ENCODE data around the gene CASP9. TPM values are rescaled to one million over a fixed set of nuclear protein-coding genes. Genes with fewer than 3 reads are reported as not detected.
"Not testable (repeated sequence)": the region's sequence is repeated elsewhere in the genome, so short reads cannot be mapped to it uniquely, and the experiment has no call there.

Gene CASP9
- total RNA-seq, 4 donors from 2014 or later, result 8.8 to 22.6 (median 15.5) TPM

- H3K9me3 ChIP-seq; intact Hi-C loops (cut with DNase I); DNase-seq; H3K36me3 ChIP-seq; H3K4me3 ChIP-seq; H3K27ac ChIP-seq: not testable (repeated sequence)
- Histone ChIP-seq H3K4me1 (peaks cover 0 to 12% (median 0%) of the 10 kb centered on the region in 3 donors), H3K27me3 (peaks cover 0 to 40% (median 0%) of the 10 kb centered on the region in 4 donors)
- WGBS, 2 donors, result 28 to 86% methylated on average over 1 to 3 of the region's 9 CpGs
Measured at GRCh38 chr1:15469821-15470448, 54.1 kb downstream of the CASP9 start.

GRCh38 chr1:15469361-15469760 lies 54.7 kb downstream of the CASP9 start:
- H3K36me3 ChIP-seq, result no peaks in the 10 kb centered on the region
- DNase-seq, result no peak
- TF ChIP-seq CTCF (IDR thresholded peaks at IDR 0.05) (no peak), POLR2A (IDR thresholded peaks at IDR 0.05) (no peak)
- WGBS, 2 donors, result 30 to 39% methylated on average over 3 of the region's 3 CpGs
- H3K27ac ChIP-seq, result no peak overlapping the region
- H3K4me1 ChIP-seq, result peaks cover 0 to 12% (median 0%) of the 10 kb centered on the region in 3 donors
- intact Hi-C loops (cut with DNase I), result no loop called here
- H3K9me3 ChIP-seq, result no peaks in the 10 kb centered on the region
- H3K27me3 ChIP-seq, result peaks cover 0 to 40% (median 0%) of the 10 kb centered on the region in 4 donors
- H3K4me3 ChIP-seq, result no peak overlapping the region

GRCh38 chr1:15468145-15468544 lies 55.9 kb downstream of the CASP9 start:
- intact Hi-C loops (cut with DNase I), result no loop called here

GRCh38 chr1:15466955-15467625 lies 56.9 kb downstream of the CASP9 start:
- peaks cover 0 to 35% (median 0%) of the 10 kb centered on the region in 4 donors for H3K27me3 ChIP-seq
- H3K4me3 ChIP-seq; H3K27ac ChIP-seq; H3K9me3 ChIP-seq; intact Hi-C loops (cut with DNase I); H3K36me3 ChIP-seq; DNase-seq: not testable (repeated sequence)
- peaks cover 0 to 28% (median 0%) of the 10 kb centered on the region in 3 donors for H3K4me1 ChIP-seq
- WGBS, 2 donors, result 45 to 79% methylated on average over 5 to 22 of the region's 22 CpGs

More at GRCh38 chr1:15468145-15468544, 55.9 kb downstream of the CASP9 start:
- H3K4me1 ChIP-seq, result peaks cover 0 to 24% (median 0%) of the 10 kb centered on the region in 3 donors
- no peaks in the 10 kb centered on the region for H3K36me3 ChIP-seq
- DNase-seq, result no peak
- H3K27me3 ChIP-seq, result peaks cover 0 to 40% (median 0%) of the 10 kb centered on the region in 4 donors
- no peaks in the 10 kb centered on the region for H3K9me3 ChIP-seq
- H3K4me3 ChIP-seq, result no peak overlapping the region
- H3K27ac ChIP-seq, result no peak overlapping the region
- no peak for TF ChIP-seq POLR2A (IDR thresholded peaks at IDR 0.05)

- TF ChIP-seq POLR2A (IDR thresholded peaks at IDR 0.05), result no peak
- no peak overlapping the region for H3K27ac ChIP-seq
- H3K36me3 ChIP-seq, result no peaks in the 10 kb centered on the region
- no peak for DNase-seq
- 87 to 89% methylated on average over 4 to 7 of the region's 7 CpGs for WGBS, 2 donors
- no peaks in the 10 kb centered on the region for H3K9me3 ChIP-seq
- peaks cover 0 to 35% (median 0%) of the 10 kb centered on the region in 4 donors for H3K27me3 ChIP-seq
- peaks cover 0 to 28% (median 0%) of the 10 kb centered on the region in 3 donors for H3K4me1 ChIP-seq
- H3K4me3 ChIP-seq, result no peak overlapping the region
- intact Hi-C loops (cut with DNase I), result no loop called here
Measured at GRCh38 chr1:15465674-15466073, 58.3 kb downstream of the CASP9 start.

- intact Hi-C loops (cut with DNase I); H3K27ac ChIP-seq; H3K4me3 ChIP-seq; DNase-seq; H3K9me3 ChIP-seq; H3K36me3 ChIP-seq: not testable (repeated sequence)
- 75 to 81% methylated on average over 5 of the region's 5 CpGs for WGBS, 2 donors
- Histone ChIP-seq H3K4me1 (peaks cover 0 to 40% (median 8%) of the 10 kb centered on the region in 3 donors), H3K27me3 (peaks cover 0 to 19% (median 0%) of the 10 kb centered on the region in 4 donors)
Measured at GRCh38 chr1:15463926-15464322, 60.1 kb downstream of the CASP9 start.

GRCh38 chr1:15463064-15463800 lies 60.8 kb downstream of the CASP9 start:
- H3K9me3 ChIP-seq; DNase-seq; H3K4me3 ChIP-seq; H3K36me3 ChIP-seq; intact Hi-C loops (cut with DNase I); H3K27ac ChIP-seq: not testable (repeated sequence)
- 50 to 56% methylated on average over 2 to 7 of the region's 15 CpGs for WGBS, 2 donors
- H3K27me3 ChIP-seq, result peaks cover 0 to 14% (median 0%) of the 10 kb centered on the region in 4 donors
- peaks cover 0 to 40% (median 8%) of the 10 kb centered on the region in 3 donors for H3K4me1 ChIP-seq

GRCh38 chr1:15460708-15461095 lies 63.3 kb downstream of the CASP9 start:
- WGBS, 2 donors, result 80 to 82% methylated on average over 9 of the region's 9 CpGs
- DNase-seq, result no peak
- no peak overlapping the region for H3K27ac ChIP-seq
- H3K4me3 ChIP-seq, result no peak overlapping the region
- H3K27me3 ChIP-seq, result peaks cover 0 to 15% (median 0%) of the 10 kb centered on the region in 4 donors
- no peaks in the 10 kb centered on the region for H3K9me3 ChIP-seq
- peaks cover 0 to 28% (median 8%) of the 10 kb centered on the region in 3 donors for H3K4me1 ChIP-seq
- no peaks in the 10 kb centered on the region for H3K36me3 ChIP-seq
- TF ChIP-seq CTCF (IDR thresholded peaks at IDR 0.05) (no peak), POLR2A (IDR thresholded peaks at IDR 0.05) (no peak)
- intact Hi-C loops (cut with DNase I), result no loop called here
